Stimulated activated CD8-positive, alpha-beta memory T cell treated with anti-CD3 and anti-CD28 coated beads, Interleukin-7, amount 100 ng/mL, for 24 hours (primary cell): ENCODE data around the gene GNB2.
A peak's percentile ranks its signal among the peaks of the same experiment; 100 is the strongest.
"Not testable (repeated sequence)": the region's sequence is repeated elsewhere in the genome, so short reads cannot be mapped to it uniquely, and the experiment has no call there.

Experiments
- DNase-seq: peaks from one replicate; pipeline ENCODE4 v3.0.0-alpha.2; 2020; ENCODE audit warnings: low read depth

GNB2 gene

GRCh38 chr7:100673302-100673941, at the start of gene GNB2:
TSS of gene GNB2 (plus strand) at chr7:100673740. CDS start at chr7:100676266, 2,526 bp downstream.
- DNase-seq = peak; percentile 98

- no peak for DNase-seq
Measured at GRCh38 chr7:100623951-100624824, 49.4 kb upstream of the GNB2 start.

- DNase-seq = no peak
Measured at GRCh38 chr7:100626055-100626454, 47.5 kb upstream of the GNB2 start.

- DNase-seq = peak; percentile 78
Measured at GRCh38 chr7:100626530-100627237, 46.9 kb upstream of the GNB2 start.

GRCh38 chr7:100627238-100627549, 46.3 kb upstream of the GNB2 start:
- no peak for DNase-seq

- no peak for DNase-seq
Measured at GRCh38 chr7:100629117-100629716, 44.3 kb upstream of the GNB2 start.

GRCh38 chr7:100630066-100630465, 43.5 kb upstream of the GNB2 start:
- no peak for DNase-seq

GRCh38 chr7:100632951-100633717, 40.4 kb upstream of the GNB2 start:
- DNase-seq = peak; percentile 30

GRCh38 chr7:100639995-100640516, 33.5 kb upstream of the GNB2 start:
- DNase-seq = no peak

- DNase-seq = no peak
Measured at GRCh38 chr7:100640517-100641440, 32.8 kb upstream of the GNB2 start.

- no peak for DNase-seq
Measured at GRCh38 chr7:100641463-100641859, 32.1 kb upstream of the GNB2 start, which contains the start of gene TFR2. TSS of gene TFR2 (minus strand) at chr7:100641552. CDS start at chr7:100641509, 43 bp downstream.

GRCh38 chr7:100641860-100642533, 31.5 kb upstream of the GNB2 start:
- no peak for DNase-seq

- no peak for DNase-seq
Measured at GRCh38 chr7:100642534-100642907, 31.0 kb upstream of the GNB2 start.

GRCh38 chr7:100649826-100650565, 23.5 kb upstream of the GNB2 start:
- DNase-seq = no peak

GRCh38 chr7:100654908-100655831, 18.4 kb upstream of the GNB2 start:
- DNase-seq = no peak

GRCh38 chr7:100655908-100656674, 17.4 kb upstream of the GNB2 start, which contains the start of gene ACTL6B:
TSS of gene ACTL6B (minus strand) at chr7:100656448. CDS start at chr7:100656354, 94 bp downstream.
- DNase-seq = no peak

GRCh38 chr7:100662194-100662776, 11.3 kb upstream of the GNB2 start:
- DNase-seq = not testable (repeated sequence)
